ENCODE results near the gene KLHL17.
"Not testable (repeated sequence)": the region's sequence is repeated elsewhere in the genome, so short reads cannot be mapped to it uniquely, and the experiment has no call there.

KLHL17 gene

DNA sequence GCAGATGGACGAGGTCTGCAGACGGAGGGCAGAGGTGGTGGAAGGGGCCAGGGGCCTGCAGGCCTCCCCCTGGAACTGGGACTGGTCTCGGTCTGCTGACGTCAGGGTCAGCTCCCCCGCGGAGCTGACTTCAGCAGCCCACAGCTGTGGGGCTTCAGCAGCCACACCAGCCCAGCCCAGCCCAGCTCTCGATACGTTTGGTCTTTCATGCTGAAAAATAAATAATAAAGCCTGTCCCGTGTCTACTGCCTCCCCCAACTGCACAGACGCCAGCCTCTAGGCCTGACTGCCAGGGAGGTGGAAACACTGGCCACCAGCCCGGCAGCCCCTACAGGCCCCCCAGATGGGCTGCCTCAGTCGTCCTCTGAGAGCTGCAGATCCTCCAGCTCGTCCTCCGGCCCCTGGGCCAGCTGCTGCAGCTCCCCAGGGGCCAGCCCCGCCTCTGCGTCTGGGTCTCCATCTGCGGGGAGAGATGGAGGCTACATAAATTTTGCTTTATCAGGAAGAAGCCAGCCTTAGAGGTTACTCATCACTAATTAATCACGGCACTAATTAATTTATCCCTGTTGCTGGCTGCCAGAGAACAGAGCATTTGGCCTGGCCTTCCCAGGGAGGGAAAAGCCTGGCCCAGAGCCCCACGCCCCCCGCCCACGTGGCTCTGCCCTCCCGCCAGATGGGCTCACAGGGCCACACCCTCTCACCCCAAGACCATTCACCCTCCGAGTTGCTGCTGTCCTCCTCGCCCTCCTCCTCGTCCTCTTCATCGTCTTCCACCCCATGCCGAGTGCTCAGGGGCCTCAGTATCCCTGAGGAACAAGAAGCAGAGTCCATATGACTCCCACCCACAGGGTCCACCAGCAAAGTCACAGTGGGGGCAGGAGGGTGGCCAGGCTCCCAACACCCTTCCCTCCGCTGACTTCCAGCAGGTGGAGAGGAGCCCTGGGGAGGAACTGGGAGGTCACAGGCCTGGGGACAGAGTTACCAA lies 15.8 kb upstream of the KLHL17 start:
- Histone ChIP-seq H4K20me1 (ENCODE audit: insufficient read depth) (no peaks in the 10 kb centered on the region; the same call in 1 of the 2 replicates), H3K36me3 (ENCODE audit: insufficient read depth) (peaks cover 5% of the 10 kb centered on the region; the same call in 1 of the 2 replicates), H3K27me3 (ENCODE audit: insufficient read depth, low read depth) (peaks cover 28% of the 10 kb centered on the region), H3K4me1 (ENCODE audit: low read depth, poor library complexity, severe bottlenecking) (peaks cover 84% of the 10 kb centered on the region), H3K4me2 (peak overlapping the region; percentile 91), H3K79me2 (ENCODE audit: insufficient read depth, low read depth) (no peaks in the 10 kb centered on the region), H2AFZ (ENCODE audit: low read depth) (no peak overlapping the region), H3K4me3 (IDR thresholded peaks at IDR 0.05; ENCODE audit: insufficient read depth, low read depth, low read length) (peak overlapping the region; percentile 80), H3K27ac (peak overlapping the region; percentile 75), H3K9ac (peak overlapping the region; percentile 11; the same call in 1 of the 2 replicates)
- TF ChIP-seq CTCF (conservative IDR thresholded peaks at IDR 0.05; ENCODE audit: low read depth, low read length): no peak

- peak overlapping the region; percentile 11; the same call in 1 of the 2 replicates for H3K9ac ChIP-seq
- H3K27me3 ChIP-seq (ENCODE audit: insufficient read depth, low read depth): peaks cover 20% of the 10 kb centered on the region
- peaks cover 72% of the 10 kb centered on the region for H3K4me1 ChIP-seq (ENCODE audit: low read depth, poor library complexity, severe bottlenecking)
- peak overlapping the region; percentile 91 for H3K4me2 ChIP-seq
- peaks cover 5% of the 10 kb centered on the region; the same call in 1 of the 2 replicates for H3K36me3 ChIP-seq (ENCODE audit: insufficient read depth)
- no peaks in the 10 kb centered on the region; the same call in 1 of the 2 replicates for H4K20me1 ChIP-seq (ENCODE audit: insufficient read depth)
- H3K27ac ChIP-seq: peak overlapping the region; percentile 75
- H3K4me3 ChIP-seq (IDR thresholded peaks at IDR 0.05; ENCODE audit: insufficient read depth, low read depth, low read length): peak overlapping the region; percentile 80
- H2AFZ ChIP-seq (ENCODE audit: low read depth): no peak overlapping the region
- TF ChIP-seq CTCF (conservative IDR thresholded peaks at IDR 0.05; ENCODE audit: low read depth, low read length): no peak
- H3K79me2 ChIP-seq (ENCODE audit: insufficient read depth, low read depth): no peaks in the 10 kb centered on the region
Observed at GRCh38 chr1:945688-946556, 14.5 kb upstream of the KLHL17 start.

DNA sequence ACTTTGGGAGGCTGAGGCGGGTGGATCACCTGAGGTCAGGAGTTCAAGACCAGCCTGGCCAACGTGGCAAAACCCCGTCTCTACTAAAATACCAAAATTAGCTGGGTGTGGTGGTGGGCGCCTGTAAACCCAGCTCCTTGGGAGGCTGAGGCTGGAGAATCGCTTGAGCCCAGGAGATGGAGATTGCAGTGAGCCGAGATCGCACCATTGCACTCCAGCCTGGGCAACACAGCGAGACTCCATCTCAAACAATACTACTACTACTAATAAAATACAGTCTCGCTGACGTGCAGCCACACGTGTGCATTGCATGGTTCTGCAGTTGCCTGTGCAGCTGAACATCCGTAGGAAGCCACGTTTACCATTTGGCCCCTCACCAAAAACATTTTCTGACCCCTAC lies 13.6 kb upstream of the KLHL17 start:
- H3K4me1 ChIP-seq (ENCODE audit: low read depth, poor library complexity, severe bottlenecking): peaks cover 65% of the 10 kb centered on the region
- H2AFZ ChIP-seq (ENCODE audit: low read depth); H3K79me2 ChIP-seq (ENCODE audit: insufficient read depth, low read depth); H3K4me3 ChIP-seq (IDR thresholded peaks at IDR 0.05; ENCODE audit: insufficient read depth, low read depth, low read length); H3K36me3 ChIP-seq (ENCODE audit: insufficient read depth); H3K9ac ChIP-seq; H3K27ac ChIP-seq; H4K20me1 ChIP-seq (ENCODE audit: insufficient read depth): not testable (repeated sequence)
- peak overlapping the region; percentile 91; the same call in 1 of the 2 replicates for H3K4me2 ChIP-seq
- H3K27me3 ChIP-seq (ENCODE audit: insufficient read depth, low read depth): peaks cover 15% of the 10 kb centered on the region

GRCh38 chr1:947958-948357 lies 12.4 kb upstream of the KLHL17 start:
- peaks cover 3% of the 10 kb centered on the region for H3K27me3 ChIP-seq (ENCODE audit: insufficient read depth, low read depth)
- no peaks in the 10 kb centered on the region for H3K79me2 ChIP-seq (ENCODE audit: insufficient read depth, low read depth)
- no peak overlapping the region for H3K9ac ChIP-seq
- H3K36me3 ChIP-seq (ENCODE audit: insufficient read depth): peaks cover 5% of the 10 kb centered on the region; the same call in 1 of the 2 replicates
- no peak overlapping the region for H2AFZ ChIP-seq (ENCODE audit: low read depth)
- H4K20me1 ChIP-seq (ENCODE audit: insufficient read depth): no peaks in the 10 kb centered on the region; the same call in 1 of the 2 replicates
- no peak overlapping the region for H3K4me2 ChIP-seq
- no peak overlapping the region for H3K4me3 ChIP-seq (IDR thresholded peaks at IDR 0.05; ENCODE audit: insufficient read depth, low read depth, low read length)
- H3K27ac ChIP-seq: no peak overlapping the region
- peaks cover 53% of the 10 kb centered on the region for H3K4me1 ChIP-seq (ENCODE audit: low read depth, poor library complexity, severe bottlenecking)
- TF ChIP-seq CTCF (conservative IDR thresholded peaks at IDR 0.05; ENCODE audit: low read depth, low read length): no peak

Data from KMS-11 (cell line).